Measurements from ENCODE around the gene ECE2.
"Not testable (repeated sequence)": the region's sequence is repeated elsewhere in the genome, so short reads cannot be mapped to it uniquely, and the experiment has no call there.

The ECE2 gene

GRCh38 chr3:184240384-184241140, 35.3 kb upstream of the ECE2 start:
- DNase-seq, result no peak

GRCh38 chr3:184241141-184241446, 34.7 kb upstream of the ECE2 start:
- no peak for DNase-seq

GRCh38 chr3:184241447-184242296, 34.1 kb upstream of the ECE2 start:
- DNase-seq, result peak; percentile 95

- no peak for DNase-seq
Observed at GRCh38 chr3:184242297-184242685, 33.5 kb upstream of the ECE2 start.

- DNase-seq, result peak; percentile 82
Observed at GRCh38 chr3:184248454-184249411, 27.1 kb upstream of the ECE2 start, which contains the start of gene ALG3. ALG3 (minus strand) TSS chr3:184248962; CDS start chr3:184248940, 22 bp downstream.

- DNase-seq, result peak; percentile 100
Observed at GRCh38 chr3:184249412-184250166, 26.2 kb upstream of the ECE2 start, which contains the start of gene EEF1AKMT4. EEF1AKMT4 (plus strand) TSS chr3:184249672; CDS start chr3:184249695, 23 bp downstream.

GRCh38 chr3:184250167-184250828, 25.5 kb upstream of the ECE2 start:
- DNase-seq, result peak; percentile 97

GRCh38 chr3:184255291-184256039, 20.4 kb upstream of the ECE2 start:
- DNase-seq, result no peak

GRCh38 chr3:184257083-184257915, 18.5 kb upstream of the ECE2 start:
- DNase-seq, result no peak

GRCh38 chr3:184258926-184259325, 16.9 kb upstream of the ECE2 start:
- DNase-seq, result no peak

- no peak for DNase-seq
Observed at GRCh38 chr3:184259396-184259877, 16.4 kb upstream of the ECE2 start.

- peak; percentile 53 for DNase-seq
Observed at GRCh38 chr3:184259878-184260723, 15.7 kb upstream of the ECE2 start.

- peak; percentile 53 for DNase-seq
Observed at GRCh38 chr3:184260724-184261269, 15.0 kb upstream of the ECE2 start.

- DNase-seq, result peak; percentile 97
Observed at GRCh38 chr3:184261270-184261853, 14.5 kb upstream of the ECE2 start, which contains the start of gene CAMK2N2. CAMK2N2 (minus strand) TSS chr3:184261553; CDS start chr3:184261285, 268 bp downstream.

- peak; percentile 77 for DNase-seq
Observed at GRCh38 chr3:184261854-184262763, 13.7 kb upstream of the ECE2 start.

- DNase-seq, result no peak
Observed at GRCh38 chr3:184262764-184263179, 13.1 kb upstream of the ECE2 start.

GRCh38 chr3:184267249-184267648, 8.6 kb upstream of the ECE2 start:
- not testable (repeated sequence) for DNase-seq

Measured in NCI-H1105 treated with DMSO at 0.1 percent for 48 hours (cell line).